GM21528 (cell line): ENCODE data around the gene COQ5.
"Not testable (repeated sequence)": the region's sequence is repeated elsewhere in the genome, so short reads cannot be mapped to it uniquely, and the experiment has no call there.

Experiments used
- ATAC-seq: cut with Tn5 transposase; IDR thresholded peaks from one replicate; pipeline ENCODE4 v1.9.1; 2021; ENCODE audit warnings: mild to moderate bottlenecking, moderate library complexity; ENCODE audit not compliant: unreplicated experiment, low FRiP score

COQ5 gene

GRCh38 chr12:120528861-120529525, at the start of gene COQ5:
Gene COQ5 (minus strand): TSS chr12:120529158. CDS start chr12:120529141, 17 bp downstream.
- ATAC-seq = peak; percentile 75

GRCh38 chr12:120574106-120574505, 45.1 kb upstream of the COQ5 start:
- ATAC-seq = no peak

DNA sequence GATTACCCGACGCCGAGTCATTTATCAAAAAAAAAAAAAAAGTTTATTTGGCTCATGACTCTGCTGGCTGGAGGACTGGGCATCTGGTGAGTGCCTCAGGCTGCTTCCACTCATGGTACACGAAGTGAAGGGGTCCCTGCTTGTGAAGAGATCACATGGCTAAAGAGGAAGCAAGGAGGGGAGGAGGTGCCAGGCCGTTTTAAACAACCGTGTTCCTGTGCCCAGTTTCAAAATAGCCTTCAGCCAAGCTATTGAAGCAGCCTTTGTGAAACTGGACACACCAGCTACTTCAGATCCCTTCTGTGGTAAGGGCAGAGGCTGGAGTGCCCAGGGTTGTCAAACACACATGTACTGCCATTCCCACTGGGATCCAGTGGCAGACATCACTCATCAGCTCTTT, 44.6 kb upstream of the COQ5 start:
- ATAC-seq = no peak

- ATAC-seq = no peak
Measured at GRCh38 chr12:120571299-120571698, 42.3 kb upstream of the COQ5 start.

- no peak for ATAC-seq
Measured at GRCh38 chr12:120563495-120563894, 34.5 kb upstream of the COQ5 start.

DNA sequence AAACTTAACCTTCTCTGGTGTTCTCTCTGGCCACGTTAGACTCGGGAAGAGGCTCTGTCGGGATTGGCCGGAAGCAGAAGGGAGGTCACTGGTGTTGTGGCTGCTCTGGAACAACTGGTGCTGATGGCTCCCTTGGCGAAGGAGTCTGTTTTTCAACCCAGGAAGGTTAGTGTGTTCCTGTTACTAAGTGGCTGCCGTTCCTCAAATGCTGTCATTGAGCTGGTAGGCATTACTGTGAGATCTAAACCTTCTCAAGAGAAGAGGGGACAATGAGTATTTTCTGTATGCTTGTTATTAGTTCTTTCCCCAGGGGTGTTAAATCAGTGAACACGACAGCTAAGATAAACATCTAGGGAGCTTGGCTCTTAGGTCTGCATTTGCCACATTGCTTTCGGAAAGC, 33.9 kb upstream of the COQ5 start:
- ATAC-seq = no peak

DNA sequence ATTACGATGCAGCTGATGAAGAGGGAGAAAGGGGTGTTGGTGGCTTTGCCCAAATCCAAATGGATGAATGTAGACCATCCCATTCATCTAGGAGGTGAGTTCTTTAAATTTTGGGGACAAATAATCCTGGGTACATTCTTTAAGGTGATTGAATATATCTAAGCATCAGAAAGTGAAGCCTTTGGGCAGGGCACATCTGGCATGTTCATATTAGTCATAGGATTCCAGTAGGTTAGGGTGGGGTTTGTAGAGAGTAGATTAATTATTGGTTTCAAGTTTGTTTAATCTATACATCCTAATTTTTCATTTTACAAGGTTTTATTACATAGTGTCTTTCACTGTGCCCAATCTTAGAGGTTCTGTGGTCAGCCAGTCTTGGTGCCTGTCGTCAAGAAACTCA, 28.6 kb upstream of the COQ5 start:
- no peak for ATAC-seq

DNA sequence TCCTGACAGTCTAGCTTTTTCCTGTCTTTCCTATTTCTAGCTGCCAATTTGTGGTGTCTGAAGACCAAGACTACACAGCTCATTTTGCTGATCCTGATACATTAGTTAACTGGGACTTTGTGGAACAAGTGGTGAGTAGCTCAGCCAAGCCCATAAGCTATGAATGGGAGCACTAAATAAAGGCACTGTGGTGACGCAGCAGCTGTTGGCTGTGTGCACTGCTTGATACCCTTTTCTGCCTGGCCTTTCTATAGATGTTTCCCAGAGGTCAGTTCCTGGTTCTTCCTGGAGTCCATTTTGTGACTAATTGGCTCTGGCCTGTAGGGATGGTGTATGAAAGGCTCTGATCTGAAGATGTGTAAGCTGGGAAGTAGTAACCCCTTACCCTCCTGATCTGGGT, 25.7 kb upstream of the COQ5 start:
- no peak for ATAC-seq

GRCh38 chr12:120546050-120546386, 17.1 kb upstream of the COQ5 start:
- ATAC-seq = no peak

- no peak for ATAC-seq
Measured at GRCh38 chr12:120544691-120545090, 15.7 kb upstream of the COQ5 start.

GRCh38 chr12:120542166-120542565, 13.2 kb upstream of the COQ5 start:
- no peak for ATAC-seq

- no peak for ATAC-seq
Measured at GRCh38 chr12:120540445-120540844, 11.5 kb upstream of the COQ5 start.

GRCh38 chr12:120539303-120539702, 10.3 kb upstream of the COQ5 start:
- no peak for ATAC-seq

DNA sequence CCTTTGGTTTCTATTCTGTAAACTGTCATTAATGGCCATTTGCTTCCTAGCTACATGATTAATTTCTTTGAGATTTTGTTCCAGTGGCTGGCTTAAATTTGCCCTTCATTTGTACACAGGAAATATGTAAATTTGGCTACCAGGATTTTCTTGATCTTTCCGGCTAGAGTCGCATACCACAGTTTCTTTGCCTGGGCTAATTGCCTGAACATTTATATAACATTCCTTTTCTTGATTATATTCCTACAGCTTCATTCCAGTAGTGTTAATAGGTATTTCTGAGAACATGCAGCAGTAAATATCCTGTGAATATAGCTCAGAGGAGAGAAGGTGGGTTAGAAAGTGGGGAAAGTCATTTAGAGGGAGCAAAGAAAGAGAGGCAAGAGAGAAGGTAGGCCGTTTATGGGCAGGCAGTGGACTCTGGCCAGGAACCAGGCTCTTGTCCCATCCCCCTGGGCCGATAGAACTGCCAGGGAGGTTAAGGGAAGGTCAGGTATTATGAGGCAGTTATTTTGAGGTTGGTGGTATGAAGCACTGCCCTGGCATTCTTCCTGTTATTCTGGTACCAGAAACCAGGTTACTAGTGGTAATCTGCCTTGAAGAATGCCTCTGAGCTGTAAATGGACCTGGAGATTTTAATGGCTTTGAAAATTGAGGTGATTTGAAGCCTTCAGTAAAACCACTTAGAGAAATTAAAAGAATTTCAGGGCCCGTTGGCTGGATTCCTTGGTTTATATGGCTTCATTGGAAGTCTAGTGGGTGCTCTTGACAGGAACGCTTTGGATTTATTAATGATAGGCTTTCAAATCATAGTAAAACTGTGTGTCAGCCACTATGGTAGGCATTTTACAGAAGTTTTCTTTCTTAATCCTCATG, 9.6 kb upstream of the COQ5 start:
- no peak for ATAC-seq

DNA sequence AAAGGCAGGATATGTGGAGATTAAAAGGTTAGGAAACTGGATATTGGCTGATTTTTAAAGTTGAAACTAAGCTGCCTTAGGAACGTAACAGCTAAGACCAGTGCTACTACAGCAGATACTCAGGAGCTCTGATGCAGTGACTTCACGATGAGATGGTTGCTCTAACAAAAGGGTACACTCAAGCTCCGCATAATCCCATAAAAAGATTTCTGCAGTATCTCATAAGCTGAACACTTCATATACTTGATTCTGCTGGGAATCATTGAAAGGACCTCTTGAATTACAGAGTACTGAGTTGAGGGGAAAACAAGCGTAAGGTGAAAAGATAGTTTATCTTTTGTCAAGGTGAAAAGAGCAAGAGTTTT, 8.9 kb upstream of the COQ5 start:
- ATAC-seq = no peak

- no peak for ATAC-seq
Measured at GRCh38 chr12:120536064-120536791, 7.3 kb upstream of the COQ5 start.

DNA sequence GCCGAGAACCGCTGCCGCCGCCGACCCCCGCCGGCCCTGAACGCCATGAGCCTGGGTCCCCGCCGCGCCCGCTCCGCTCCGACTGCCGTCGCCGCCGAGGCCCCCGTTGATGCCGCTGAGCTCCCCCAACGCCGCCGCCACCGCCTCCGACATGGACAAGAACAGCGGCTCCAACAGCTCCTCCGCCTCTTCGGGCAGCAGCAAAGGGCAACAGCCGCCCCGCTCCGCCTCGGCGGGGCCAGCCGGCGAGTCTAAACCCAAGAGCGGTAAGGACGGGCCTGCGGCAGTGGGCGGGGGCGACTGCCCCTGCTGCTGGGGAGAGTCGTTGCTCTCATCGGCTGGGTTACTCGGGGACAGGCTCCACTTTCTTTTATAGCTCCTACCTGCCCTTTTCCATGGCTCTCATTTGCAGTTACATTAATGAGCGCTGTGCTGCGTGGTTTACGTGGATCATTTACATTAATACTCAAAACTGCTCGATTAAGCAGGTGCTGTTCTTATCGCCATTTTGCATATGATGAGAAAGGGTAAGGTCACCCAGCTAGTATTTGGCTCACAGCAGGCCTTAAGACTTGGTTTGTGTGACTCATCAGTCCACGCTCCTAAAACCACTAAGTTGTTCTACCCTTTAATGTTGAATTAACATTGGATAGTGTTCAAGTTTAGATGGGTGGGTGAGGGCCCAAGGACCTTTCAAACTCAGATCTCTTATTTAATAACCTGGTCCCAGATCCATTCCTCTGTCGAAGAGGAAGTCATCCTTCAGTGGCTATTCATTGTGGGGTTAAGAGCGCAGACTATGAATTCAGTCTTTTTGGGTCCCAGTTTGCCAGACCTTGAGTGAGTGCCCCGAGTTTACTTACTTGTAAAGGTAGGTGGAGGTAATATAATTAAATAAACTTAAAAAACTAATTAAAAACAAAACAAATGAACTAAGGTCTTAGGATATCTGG, 6.0 kb upstream of the COQ5 start:
- ATAC-seq = peak; percentile 42

DNA sequence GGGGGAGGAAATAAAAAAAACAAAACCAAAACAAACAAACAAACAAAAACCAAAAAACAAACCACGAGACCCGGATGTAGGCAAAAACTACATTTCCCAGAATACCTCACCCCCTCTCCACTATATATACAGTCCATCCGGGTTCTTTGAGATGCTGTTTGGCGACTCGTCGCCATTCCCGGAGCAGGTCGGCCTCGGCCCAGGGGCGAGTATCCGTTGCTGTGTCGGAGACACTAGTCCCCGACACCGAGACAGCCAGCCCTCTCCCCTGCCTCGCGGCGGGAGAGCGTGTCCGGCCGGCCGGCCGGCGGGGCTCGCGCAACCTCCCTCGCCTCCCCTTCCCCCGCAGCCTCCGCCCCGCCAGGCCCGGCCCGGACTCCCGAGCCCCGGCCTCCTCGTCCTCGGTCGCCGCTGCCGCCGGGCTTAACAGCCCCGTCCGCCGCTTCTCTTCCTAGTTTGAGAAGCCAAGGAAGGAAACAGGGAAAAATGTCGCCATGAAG, 5.3 kb upstream of the COQ5 start, which contains the start of gene RNF10:
Gene RNF10 (plus strand): TSS at position 154 of the 500 bp plus-strand sequence. CDS start 456 bp downstream, outside the sequence.
- ATAC-seq = peak; percentile 55

GRCh38 chr12:120532701-120533238, 3.8 kb upstream of the COQ5 start:
- no peak for ATAC-seq

DNA sequence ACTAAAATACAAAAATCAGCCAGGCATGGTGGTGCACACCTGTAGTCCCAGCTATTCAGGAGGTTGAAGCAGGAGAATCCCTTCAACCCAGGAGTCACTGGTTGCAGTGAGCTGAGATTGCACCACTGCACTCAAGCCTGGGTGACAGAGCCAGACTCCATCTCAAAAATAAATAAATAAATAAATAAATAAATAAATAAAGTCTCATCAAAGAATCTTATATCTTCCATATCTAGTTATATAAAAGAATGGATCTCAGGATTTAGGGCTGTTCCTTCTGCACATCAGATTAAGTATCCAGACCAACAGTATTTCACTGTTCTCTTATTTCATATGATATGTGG, 1.4 kb upstream of the COQ5 start:
- ATAC-seq = not testable (repeated sequence)
